Measurements from ENCODE around the gene SMIM22.
A peak's percentile ranks its signal among the peaks of the same experiment; 100 is the strongest.
"Not testable (repeated sequence)": the region's sequence is repeated elsewhere in the genome, so short reads cannot be mapped to it uniquely, and the experiment has no call there.

The SMIM22 gene

DNA sequence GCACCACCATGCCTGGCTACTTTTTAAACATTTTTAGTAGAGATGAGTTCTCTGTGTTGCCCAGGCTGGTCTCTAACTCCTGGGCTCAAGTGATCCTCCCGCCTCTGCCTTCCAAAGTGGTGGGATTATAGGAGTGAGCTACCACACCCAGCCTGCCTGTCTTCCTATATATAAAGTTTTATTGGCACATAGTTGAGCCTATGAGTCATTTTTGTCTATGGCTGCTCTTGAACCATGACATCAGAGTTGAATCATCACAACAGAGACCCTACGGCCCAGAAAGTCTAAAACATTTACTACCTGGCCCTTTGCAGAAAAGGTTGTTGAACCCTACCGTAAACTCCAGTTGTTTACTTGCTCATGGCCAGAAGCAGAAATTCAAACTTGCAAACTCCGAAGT, 14.9 kb upstream of the SMIM22 start:
- DNase-seq (ENCODE audit: insufficient read length, low spot score) (peak; percentile 36), FAIRE-seq (no peak)
- TF ChIP-seq POLR2A (IDR thresholded peaks at IDR 0.05; ENCODE audit: low read depth, low read length): no peak

- no peak for DNase-seq (ENCODE audit: insufficient read length, low spot score)
- no peak for TF ChIP-seq POLR2A (IDR thresholded peaks at IDR 0.05; ENCODE audit: low read depth, low read length)
- no peak for FAIRE-seq
Measured at GRCh38 chr16:4783251-4783950, 11.8 kb upstream of the SMIM22 start.

DNA sequence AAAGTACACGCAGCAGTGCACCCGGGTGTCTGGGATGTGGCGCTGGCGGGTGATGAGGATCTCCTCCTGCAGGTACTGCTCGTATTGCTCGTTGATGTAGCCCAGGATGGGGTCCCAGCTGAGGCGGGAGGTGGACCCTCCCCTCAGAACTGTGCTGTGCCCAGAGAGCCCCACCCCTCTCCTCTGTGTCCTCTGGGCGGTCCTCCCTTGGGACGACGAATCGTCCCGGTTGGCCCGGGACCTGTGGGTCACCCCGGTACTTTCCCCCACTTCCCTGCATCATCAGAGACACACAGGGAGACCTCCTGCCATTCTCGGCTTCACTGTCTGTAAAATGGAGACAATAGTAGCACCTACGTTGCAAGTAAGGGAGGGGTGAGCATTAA, 11.2 kb upstream of the SMIM22 start:
- DNase-seq (ENCODE audit: insufficient read length, low spot score) (no peak), FAIRE-seq (no peak)
- no peak for TF ChIP-seq POLR2A (IDR thresholded peaks at IDR 0.05; ENCODE audit: low read depth, low read length)

GRCh38 chr16:4784444-4784987, 10.7 kb upstream of the SMIM22 start:
- not testable (repeated sequence) for DNase-seq (ENCODE audit: insufficient read length, low spot score); FAIRE-seq

- FAIRE-seq (no peak), DNase-seq (ENCODE audit: insufficient read length, low spot score) (no peak)
- no peak for TF ChIP-seq POLR2A (IDR thresholded peaks at IDR 0.05; ENCODE audit: low read depth, low read length)
Measured at GRCh38 chr16:4785758-4786433, 9.3 kb upstream of the SMIM22 start.

- no peak for TF ChIP-seq POLR2A (IDR thresholded peaks at IDR 0.05; ENCODE audit: low read depth, low read length)
- no peak for FAIRE-seq
Measured at GRCh38 chr16:4787068-4787467, 8.1 kb upstream of the SMIM22 start.

DNA sequence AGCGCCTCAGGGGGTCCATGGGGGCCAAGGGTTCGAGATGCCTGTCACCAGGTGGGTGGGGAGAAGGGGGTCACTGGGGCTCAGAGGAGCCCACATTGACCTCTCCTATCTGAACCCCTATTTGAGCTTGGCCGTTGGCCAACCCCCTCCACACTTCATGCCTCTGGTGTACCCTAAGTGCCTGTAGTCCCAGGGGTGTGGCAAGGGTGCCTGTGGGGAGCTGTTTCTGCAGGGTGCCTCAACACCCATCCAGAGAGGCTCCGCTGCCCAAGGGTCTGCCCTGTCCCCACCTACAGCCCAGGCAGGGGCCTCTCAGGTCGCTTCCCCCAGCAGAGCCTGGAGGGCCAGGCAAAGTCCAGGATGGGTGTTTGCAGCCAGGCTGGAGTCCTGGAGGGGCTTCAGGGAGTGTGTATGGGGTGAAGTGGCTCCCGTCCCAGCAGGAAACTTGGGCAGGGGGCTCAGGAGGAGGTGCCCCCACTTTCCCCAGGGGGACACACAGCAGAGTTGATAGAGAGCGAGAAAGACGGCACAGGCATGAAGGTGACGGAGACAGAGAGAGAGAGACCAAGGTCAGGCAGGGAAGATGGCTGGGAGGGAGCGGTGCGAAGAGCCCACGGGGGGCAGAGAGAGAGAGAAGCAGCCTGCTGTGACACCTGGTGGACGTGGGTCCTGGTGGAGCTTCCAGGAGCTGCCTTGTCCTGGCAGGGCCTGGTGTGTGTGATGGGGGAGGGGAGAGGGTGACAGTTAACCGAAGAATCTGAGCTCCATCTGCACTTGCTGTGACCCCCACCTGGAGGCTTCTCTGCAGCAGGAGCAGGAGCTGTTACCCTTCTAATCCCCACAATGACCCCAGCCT, 7.3 kb upstream of the SMIM22 start, which contains the start of gene SEPTIN12:
SEPTIN12 (minus strand) TSS at position 719 of the 856 bp plus-strand sequence; CDS start at position 19, 700 bp downstream.
- DNase-seq (ENCODE audit: insufficient read length, low spot score): no peak
- TF ChIP-seq POLR2A (IDR thresholded peaks at IDR 0.05; ENCODE audit: low read depth, low read length): no peak
- no peak for FAIRE-seq

More at GRCh38 chr16:4787068-4787467, 8.1 kb upstream of the SMIM22 start:
- no peak for DNase-seq (ENCODE audit: insufficient read length, low spot score)

DNA sequence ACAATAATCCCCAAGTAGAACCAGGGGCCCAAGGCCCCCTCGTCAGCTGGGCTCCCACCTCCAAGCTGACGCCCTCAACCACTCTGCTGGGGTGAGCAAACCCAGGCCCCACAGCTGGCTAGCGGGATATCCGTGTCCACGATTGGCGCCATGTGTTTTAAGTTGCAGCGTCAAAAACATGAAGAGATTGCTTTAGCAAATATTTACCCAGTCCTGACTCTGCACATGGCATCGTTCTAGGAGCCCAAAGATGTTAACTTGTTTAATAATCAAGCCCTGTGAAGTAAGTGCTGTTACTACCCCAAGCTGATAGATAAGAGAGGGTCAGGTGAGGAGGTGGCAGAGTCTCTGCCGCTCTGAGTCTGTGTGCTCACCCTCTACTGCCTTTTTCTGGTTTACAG, 6.7 kb upstream of the SMIM22 start:
- no peak for FAIRE-seq
- no peak for DNase-seq (ENCODE audit: insufficient read length, low spot score)
- no peak for TF ChIP-seq POLR2A (IDR thresholded peaks at IDR 0.05; ENCODE audit: low read depth, low read length)

- no peak for TF ChIP-seq POLR2A (IDR thresholded peaks at IDR 0.05; ENCODE audit: low read depth, low read length)
- DNase-seq (ENCODE audit: insufficient read length, low spot score) (no peak), FAIRE-seq (no peak)
Measured at GRCh38 chr16:4788910-4789309, 6.3 kb upstream of the SMIM22 start.

DNA sequence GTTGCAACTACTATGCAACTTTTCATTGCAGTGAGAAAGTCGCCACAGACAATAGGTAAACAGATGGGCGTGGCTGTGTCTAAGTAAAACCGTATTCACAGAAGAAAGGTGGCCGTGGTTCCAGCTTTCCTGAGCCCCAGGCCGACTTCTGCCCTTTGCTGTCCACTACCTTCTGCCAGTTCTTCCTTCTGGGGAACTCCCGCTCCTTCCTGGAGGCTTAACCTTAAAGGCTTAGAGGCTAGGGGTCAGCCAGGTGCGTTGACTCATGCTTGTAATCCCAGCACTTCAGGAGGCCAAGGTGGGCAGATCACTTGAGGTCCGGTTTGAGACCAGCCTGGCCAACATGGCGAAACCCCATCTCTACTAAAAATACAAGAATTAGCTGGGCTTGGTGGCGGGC, 4.9 kb upstream of the SMIM22 start:
- DNase-seq (ENCODE audit: insufficient read length, low spot score) (no peak), FAIRE-seq (no peak)
- no peak for TF ChIP-seq POLR2A (IDR thresholded peaks at IDR 0.05; ENCODE audit: low read depth, low read length)

DNA sequence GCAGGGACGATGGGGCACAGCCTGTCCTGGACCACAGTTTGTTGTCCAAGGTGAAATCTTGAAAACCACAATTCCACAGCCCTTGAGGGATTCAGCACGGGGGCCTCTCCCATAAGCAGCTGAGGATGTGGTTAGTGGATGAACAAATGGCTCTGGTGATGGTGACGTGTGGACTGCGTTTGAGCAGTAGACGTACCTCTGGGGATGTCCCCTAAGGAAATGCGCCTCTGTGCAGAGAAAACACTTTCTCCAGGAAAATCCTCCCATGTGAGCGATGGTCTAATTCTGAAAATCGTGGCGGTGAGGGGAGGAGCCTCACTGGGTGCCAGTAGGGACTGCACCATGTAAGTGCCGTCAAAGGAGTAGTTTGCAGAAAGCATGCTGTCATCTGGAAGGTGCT, 4.3 kb upstream of the SMIM22 start:
- no peak for TF ChIP-seq POLR2A (IDR thresholded peaks at IDR 0.05; ENCODE audit: low read depth, low read length)
- FAIRE-seq: no peak
- DNase-seq (ENCODE audit: insufficient read length, low spot score): no peak

GRCh38 chr16:4792951-4793513, 2.1 kb upstream of the SMIM22 start:
- FAIRE-seq: no peak

GRCh38 chr16:4795828-4796572, 831 bp downstream of the SMIM22 start:
- FAIRE-seq: no peak
- no peak for DNase-seq (ENCODE audit: insufficient read length, low spot score)
- no peak for TF ChIP-seq POLR2A (IDR thresholded peaks at IDR 0.05; ENCODE audit: low read depth, low read length)

More at GRCh38 chr16:4792951-4793513, 2.1 kb upstream of the SMIM22 start:
- TF ChIP-seq POLR2A (IDR thresholded peaks at IDR 0.05; ENCODE audit: low read depth, low read length): no peak
- no peak for DNase-seq (ENCODE audit: insufficient read length, low spot score)

All from H54 (cell line).